Stimulated activated CD8-positive, alpha-beta memory T cell treated with anti-CD3 and anti-CD28 coated beads, Interleukin-7, amount 100 ng/mL, for 1 hour (primary cell): ENCODE data around the gene PDC.
"Not testable (repeated sequence)": the region's sequence is repeated elsewhere in the genome, so short reads cannot be mapped to it uniquely, and the experiment has no call there.

ENCODE experiments used
- DNase-seq, 2 donors: peaks; one replicate each; pipeline ENCODE4 v3.0.0-alpha.2; 2020; ENCODE audit warnings: low read depth in 2 of 2

The PDC gene

GRCh38 chr1:186465946-186466345, 5.0 kb upstream of the PDC start:
- DNase-seq, result no peak

- not testable (repeated sequence) for DNase-seq
These were observed 4.6 kb upstream of the PDC start for GRCh38 chr1:186465491-186465890.

- no peak for DNase-seq
These were observed 3.0 kb upstream of the PDC start for GRCh38 chr1:186463926-186464325.

GRCh38 chr1:186463511-186463910, 2.6 kb upstream of the PDC start:
- DNase-seq, result no peak

GRCh38 chr1:186459161-186459560, 1.8 kb downstream of the PDC start:
- not testable (repeated sequence) for DNase-seq

- DNase-seq, result no peak
These were observed 4.1 kb downstream of the PDC start for GRCh38 chr1:186456729-186457255.

GRCh38 chr1:186454981-186455380, 5.9 kb downstream of the PDC start:
- no peak for DNase-seq

GRCh38 chr1:186446152-186446551, 14.8 kb downstream of the PDC start:
- no peak for DNase-seq

- DNase-seq, result no peak
These were observed 17.3 kb downstream of the PDC start for GRCh38 chr1:186443638-186444037.

GRCh38 chr1:186442651-186443375, 18.1 kb downstream of the PDC start:
- no peak for DNase-seq

- no peak for DNase-seq
These were observed 20.3 kb downstream of the PDC start for GRCh38 chr1:186440584-186440983.

GRCh38 chr1:186438567-186438966, 22.3 kb downstream of the PDC start:
- DNase-seq, result no peak

GRCh38 chr1:186435336-186435735, 25.6 kb downstream of the PDC start:
- DNase-seq, result no peak

GRCh38 chr1:186429017-186429416, 31.9 kb downstream of the PDC start:
- DNase-seq, result no peak

GRCh38 chr1:186426118-186426517, 34.8 kb downstream of the PDC start:
- no peak for DNase-seq

GRCh38 chr1:186424539-186424938, 36.4 kb downstream of the PDC start:
- DNase-seq, result no peak

GRCh38 chr1:186421446-186421845, 39.5 kb downstream of the PDC start:
- no peak for DNase-seq

- DNase-seq, result no peak
These were observed 40.0 kb downstream of the PDC start for GRCh38 chr1:186420923-186421322.

- no peak for DNase-seq
These were observed 40.6 kb downstream of the PDC start for GRCh38 chr1:186420311-186420710.

GRCh38 chr1:186418503-186418902, 42.4 kb downstream of the PDC start:
- DNase-seq, result no peak

- DNase-seq, result no peak
These were observed 47.6 kb downstream of the PDC start for GRCh38 chr1:186413319-186413718.

- no peak for DNase-seq
These were observed 51.8 kb downstream of the PDC start for GRCh38 chr1:186409091-186409490.

GRCh38 chr1:186404454-186405051, 56.4 kb downstream of the PDC start:
- no peak for DNase-seq
